Dedifferentiated amniotic fluid mesenchymal stem cell (primary cell): ENCODE measurements around the gene PRRC2B.
"Not testable (repeated sequence)": the region's sequence is repeated elsewhere in the genome, so short reads cannot be mapped to it uniquely, and the experiment has no call there.

Source experiments
- DNase-seq: peaks from one replicate; pipeline ENCODE4 v3.0.0-alpha.2; 2016; ENCODE audit errors: extremely low spot score

PRRC2B gene

DNA sequence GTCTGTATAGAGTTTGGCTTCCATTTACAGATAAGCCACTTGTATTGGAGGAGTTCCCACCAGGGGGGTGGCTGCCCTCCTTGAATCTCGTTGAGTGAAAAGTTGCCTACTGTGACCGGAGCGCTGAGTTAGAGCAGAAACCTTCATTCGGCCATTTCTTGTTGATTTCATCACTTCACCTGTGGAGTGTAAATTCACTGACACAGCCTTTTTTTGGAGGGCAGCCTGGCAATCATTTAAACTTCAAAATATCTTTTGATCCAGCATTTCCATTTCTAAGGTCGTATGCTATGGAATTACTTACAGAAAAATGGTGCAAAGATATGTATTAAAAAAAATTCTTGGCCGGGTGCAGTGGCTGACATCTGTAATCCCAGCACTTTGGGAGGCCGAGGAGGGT lies 40.8 kb downstream of the PRRC2B start:
- no peak for DNase-seq

- no peak for DNase-seq
Observed at GRCh38 chr9:131436376-131436775, 42.5 kb downstream of the PRRC2B start.

DNA sequence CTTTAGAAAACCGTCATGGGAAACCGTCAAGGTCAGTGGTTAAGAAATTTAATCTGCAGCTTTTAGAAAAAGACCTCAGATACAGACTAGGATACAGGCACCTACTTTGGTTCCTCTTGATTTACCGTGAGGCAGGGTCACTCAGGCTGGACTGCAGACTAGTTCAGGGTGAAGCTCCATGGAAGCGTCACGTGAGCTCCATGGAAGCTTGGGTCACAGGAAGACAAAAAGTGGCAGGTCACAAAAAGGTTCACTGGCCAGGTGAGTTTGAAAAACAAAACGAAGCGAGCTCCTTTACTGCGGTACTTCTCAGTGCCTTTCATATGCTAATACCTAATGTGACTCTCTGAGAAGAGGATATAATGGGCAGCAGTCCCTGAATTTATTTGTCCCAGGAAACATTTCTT lies 43.0 kb downstream of the PRRC2B start:
- no peak for DNase-seq

- DNase-seq, result no peak
Observed at GRCh38 chr9:131438190-131438589, 44.3 kb downstream of the PRRC2B start.

DNA sequence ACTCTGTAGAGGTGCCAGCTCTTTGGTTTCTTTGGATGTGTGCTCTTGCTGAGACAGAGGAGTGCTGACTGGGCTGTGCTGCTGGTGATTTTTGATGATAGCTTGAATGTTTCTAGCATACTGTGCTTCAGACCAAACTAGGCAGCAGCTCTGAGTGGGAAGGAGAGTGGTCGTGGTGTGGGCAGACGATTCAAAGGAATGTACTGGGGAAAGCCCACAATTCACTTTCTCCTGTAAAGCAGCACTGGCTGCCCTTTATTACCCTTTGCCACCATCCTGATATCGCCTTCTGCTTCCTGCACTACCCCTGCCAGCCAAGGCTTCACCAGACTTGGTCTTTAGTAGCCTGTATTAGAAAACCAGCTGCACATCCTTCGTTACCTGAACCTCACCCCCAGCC lies 45.3 kb downstream of the PRRC2B start:
- no peak for DNase-seq

- DNase-seq, result no peak
Observed at GRCh38 chr9:131441441-131441840, 47.6 kb downstream of the PRRC2B start.

DNA sequence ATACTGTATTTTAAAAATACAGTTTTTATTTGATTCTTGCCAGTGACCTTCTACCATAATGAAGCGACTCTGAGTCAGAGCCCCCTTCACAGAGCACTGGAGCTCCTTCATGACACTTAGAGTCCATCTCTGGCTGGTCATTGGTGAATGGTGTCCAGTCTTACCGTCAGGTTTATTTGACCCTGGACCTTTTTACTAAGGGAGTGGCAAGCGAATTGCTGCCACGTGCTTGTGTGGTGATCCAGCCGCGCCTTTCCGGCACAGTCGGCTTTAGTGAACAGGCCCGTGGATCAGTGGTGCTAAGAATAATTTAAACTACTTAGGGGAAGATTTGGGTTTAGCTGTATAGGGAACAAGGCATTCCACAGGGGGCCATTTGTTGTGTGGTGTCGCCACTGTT lies 48.5 kb downstream of the PRRC2B start:
- DNase-seq, result no peak

GRCh38 chr9:131443648-131444047 lies 49.8 kb downstream of the PRRC2B start:
- no peak for DNase-seq

DNA sequence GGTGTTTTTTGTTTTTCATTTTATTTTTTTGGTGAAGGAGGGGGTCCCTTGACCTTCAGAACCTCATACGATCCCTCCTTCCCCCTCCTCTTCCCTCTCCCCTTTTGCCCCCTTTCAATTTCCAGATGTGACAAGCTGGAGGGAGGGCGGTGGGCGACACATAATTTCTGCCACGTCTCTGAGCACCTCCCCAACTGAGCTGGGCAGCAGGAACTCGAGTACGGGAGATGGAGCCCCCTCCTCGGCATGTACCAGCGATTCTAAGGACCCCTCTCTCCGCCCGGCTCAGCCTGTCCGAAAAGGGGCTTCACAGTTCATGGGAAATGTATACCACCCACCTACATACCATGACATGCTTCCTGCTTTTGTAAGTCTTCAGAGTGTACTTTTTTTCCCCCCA lies 52.4 kb downstream of the PRRC2B start:
- DNase-seq, result no peak

GRCh38 chr9:131447148-131447547 lies 53.3 kb downstream of the PRRC2B start:
- DNase-seq, result no peak

- DNase-seq, result no peak
Observed at GRCh38 chr9:131447600-131447999, 53.7 kb downstream of the PRRC2B start.

DNA sequence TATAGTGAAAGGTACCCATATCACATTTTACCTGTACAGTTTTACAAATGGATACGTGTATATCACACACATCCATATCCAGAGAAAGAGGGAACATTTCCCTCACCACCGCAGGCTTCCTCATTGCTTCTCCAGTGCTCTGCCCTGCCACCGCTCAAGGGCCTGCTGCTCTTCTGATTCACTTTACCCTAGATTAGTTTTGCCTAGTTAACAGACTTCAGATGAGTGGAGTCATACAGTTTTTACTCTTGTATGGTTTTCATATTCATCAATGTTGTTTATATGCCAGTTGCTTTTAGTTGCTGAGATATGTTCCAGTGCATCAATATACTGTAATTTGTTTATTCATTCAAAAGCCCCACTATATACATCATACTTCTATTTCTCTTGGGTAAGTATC lies 54.9 kb downstream of the PRRC2B start:
- DNase-seq, result no peak

DNA sequence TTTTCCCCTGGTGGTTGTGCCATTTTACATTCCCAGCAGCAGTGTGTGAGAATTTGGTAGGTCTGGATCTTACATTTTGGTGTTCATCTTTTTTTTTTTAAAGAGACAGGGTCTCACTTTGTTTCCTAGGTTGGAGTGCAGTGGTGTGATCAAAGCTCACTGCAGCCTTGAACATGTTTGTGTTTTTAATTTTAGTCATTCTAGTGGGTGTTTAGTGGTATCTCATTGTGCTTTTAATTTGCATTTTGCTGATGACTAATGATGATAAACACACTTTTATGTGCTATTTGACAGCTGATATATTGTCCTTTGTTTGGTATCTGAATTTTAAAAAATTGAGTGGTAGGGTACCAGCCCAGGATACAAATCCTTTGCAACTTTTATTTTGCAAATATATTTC lies 55.4 kb downstream of the PRRC2B start:
- no peak for DNase-seq

GRCh38 chr9:131454028-131454427 lies 60.1 kb downstream of the PRRC2B start:
- no peak for DNase-seq

- DNase-seq, result not testable (repeated sequence)
Observed at GRCh38 chr9:131455655-131456054, 61.8 kb downstream of the PRRC2B start.

DNA sequence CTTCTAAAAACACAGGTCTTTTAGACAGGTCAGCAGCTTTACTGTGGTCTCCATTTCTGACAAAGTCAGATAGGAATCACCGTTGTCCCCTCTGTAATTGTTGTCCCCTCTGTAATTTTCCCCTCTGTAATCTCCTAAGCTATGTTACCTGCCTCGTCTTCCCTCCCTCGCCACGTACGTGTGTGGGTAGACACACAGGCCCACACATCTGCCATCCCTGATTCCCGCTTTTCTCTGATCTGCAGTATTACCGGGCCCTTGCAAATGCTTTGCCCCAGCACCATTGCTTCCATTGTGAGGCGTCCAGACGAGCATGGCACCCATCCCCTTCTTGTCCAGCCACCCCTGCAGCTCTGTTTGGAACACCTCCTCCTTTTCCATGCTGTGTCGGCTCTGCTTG lies 63.9 kb downstream of the PRRC2B start:
- DNase-seq, result no peak

DNA sequence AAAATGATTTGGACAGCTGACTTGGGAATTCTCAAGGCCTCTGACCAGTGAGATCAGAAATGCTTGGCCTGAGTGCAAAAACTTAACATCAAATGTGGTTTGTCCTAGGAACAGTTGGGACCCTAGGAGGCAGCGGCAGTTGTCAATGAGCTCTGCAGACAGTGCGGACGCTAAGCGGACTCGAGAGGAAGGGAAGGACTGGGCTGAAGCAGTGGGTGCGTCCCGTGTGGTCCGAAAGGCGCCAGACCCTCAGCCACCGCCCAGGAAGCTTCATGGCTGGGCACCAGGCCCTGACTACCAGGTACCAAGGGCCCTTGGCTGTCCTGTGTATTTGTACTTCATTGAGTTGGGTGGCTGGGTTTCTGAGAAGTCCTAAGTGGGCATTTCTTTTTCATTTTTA lies 65.2 kb downstream of the PRRC2B start:
- DNase-seq, result no peak

- no peak for DNase-seq
Observed at GRCh38 chr9:131461166-131461565, 67.3 kb downstream of the PRRC2B start.

DNA sequence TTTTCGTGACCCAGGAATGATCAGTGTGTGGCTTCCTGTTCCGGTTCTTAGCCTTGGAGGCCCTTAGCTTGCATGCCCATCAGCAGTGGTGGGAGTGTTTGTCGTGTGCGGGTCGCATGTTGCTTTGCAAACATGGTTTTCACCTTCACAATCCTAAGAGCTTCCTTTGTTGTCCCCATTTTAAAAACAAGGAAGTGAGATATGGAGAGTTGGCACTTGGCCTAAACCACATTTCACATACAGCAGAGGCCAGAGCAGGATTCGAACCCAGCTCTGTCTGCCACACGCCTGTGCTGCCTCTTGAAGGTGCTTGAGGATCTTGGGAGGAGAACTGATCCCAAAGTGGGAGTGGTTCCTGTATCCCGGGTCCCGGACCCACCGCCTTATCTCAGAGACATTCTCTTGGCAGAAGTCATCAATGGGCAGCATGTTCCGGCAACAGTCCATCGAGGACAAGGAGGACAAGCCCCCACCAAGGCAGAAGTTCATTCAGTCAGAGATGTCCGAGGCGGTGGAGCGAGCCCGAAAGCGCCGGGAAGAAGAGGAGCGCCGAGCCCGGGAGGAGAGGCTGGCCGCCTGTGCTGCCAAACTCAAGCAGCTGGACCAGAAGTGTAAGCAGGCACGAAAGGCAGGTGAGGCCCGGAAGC lies 70.6 kb downstream of the PRRC2B start:
- no peak for DNase-seq

DNA sequence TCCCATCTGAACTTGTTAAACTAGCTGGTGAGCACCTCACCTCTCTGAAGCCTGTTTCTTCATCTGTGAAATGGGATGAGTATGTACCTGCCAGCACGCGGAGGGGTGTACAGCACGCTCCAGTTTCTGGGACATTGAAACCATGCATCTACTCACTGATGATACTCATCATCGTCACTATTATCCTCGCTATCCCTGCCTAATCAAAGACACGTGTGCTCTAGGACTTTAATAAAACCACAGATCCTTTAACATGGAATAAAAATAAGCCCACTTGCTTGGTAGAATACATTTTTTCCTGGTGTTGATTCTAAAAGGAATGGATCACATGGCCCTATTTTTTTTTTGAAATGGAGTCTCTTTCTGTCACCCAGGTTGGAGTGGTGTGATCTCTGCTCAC lies 71.5 kb downstream of the PRRC2B start:
- DNase-seq, result no peak

DNA sequence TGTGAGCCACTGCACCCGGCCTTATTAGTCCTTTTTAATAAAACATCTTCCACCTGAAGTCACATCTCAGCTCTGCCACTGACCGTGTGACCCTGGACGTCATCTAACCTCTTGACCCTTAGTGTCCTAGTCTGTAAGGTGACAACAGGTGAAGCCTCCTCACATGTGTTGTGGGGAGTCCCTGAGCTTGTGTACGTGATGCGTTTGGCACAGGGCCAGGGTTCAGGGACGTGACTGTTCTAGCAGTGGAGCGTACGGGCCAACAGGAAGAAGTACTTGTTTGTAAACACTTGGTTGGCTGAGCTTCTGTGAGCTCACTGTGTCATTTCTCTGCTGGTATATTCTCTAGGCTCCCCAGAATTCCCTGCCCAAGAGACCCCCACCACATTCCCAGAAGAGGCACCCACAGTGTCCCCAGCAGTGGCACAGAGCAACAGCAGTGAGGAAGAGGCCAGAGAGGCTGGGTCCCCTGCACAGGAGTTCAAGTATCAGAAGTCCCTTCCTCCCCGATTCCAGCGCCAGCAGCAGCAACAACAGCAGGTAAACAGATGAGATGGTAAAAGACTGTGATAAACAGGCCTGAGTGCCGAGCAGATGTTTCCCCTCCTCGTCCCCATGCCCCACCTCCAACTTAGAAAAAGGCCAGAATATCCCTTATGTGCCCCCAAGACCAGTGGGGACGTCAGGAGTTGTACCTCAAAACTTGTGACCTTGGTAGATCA lies 73.5 kb downstream of the PRRC2B start:
- DNase-seq, result no peak

DNA sequence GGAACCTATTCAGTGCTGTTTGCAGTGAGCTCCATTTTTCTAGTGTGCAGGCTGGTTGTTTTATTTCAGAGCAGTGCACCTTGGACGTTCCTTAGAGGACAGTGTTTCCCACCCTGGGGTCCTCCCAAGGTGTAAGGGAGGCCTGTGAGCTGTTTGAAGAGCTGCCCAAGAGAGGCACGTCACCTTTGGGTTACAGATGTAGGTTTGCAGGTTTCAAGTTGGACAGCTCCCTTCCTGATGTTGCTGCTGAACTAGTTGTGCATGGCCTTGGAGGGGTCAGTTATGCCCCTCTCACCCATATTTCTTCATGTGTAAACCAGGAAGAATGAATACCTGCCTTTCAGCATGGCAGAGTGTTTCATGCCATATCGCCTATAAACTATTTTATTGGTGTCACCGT lies 74.1 kb downstream of the PRRC2B start:
- DNase-seq, result no peak

DNA sequence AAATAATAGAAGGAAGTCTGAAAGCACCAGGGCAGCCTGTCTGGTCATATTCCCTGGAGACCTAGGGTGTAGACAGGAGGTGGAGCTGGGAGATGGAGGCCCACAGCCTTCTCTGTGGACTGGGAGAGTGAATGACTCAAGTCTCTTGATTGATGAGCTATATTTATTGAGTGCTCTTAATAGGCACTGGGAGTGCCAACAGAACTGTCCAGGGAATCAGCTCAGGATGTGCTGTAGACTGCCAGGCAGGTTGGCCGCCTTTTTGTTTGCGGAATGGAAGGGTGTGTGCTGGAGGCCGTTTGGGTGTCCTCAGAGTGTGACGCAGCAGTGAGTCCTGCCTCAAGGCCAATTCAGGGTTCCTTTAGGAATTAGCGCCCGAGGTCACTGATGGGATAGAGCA lies 75.5 kb downstream of the PRRC2B start:
- DNase-seq, result no peak

- no peak for DNase-seq
Observed at GRCh38 chr9:131469951-131470350, 76.1 kb downstream of the PRRC2B start.
